GM11168 (cell line): Measurements from ENCODE around the gene NBAS.
"Not testable (repeated sequence)": the region's sequence is repeated elsewhere in the genome, so short reads cannot be mapped to it uniquely, and the experiment has no call there.

ENCODE experiments used
- in situ Hi-C: fragments of 300-500 bp; cut with MboI; formaldehyde crosslinking; loops from one replicate; pipeline ENCODE4 v1.12.0; 2022; ENCODE audit warnings: low sequenced_read_pairs; ENCODE audit not compliant: unreplicated experiment

Gene NBAS

DNA sequence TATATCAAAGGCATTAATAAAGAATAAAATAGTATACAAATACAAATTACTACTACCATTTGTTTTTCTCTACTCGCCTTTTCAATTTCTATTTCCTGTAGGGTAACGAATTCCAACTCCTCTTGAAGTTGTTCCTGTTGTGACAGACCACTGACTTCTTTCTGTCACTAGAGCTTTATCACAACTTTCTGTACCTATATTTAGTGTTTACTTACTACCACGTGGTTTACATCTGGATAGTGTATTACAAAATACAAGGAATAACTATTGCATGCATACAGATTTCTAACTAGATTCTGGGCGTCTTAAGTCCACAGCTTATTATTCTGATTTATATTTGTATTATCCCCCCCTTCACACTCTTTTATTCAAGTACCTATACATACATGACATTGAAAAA lies 22.3 kb downstream of the NBAS start:
- in situ Hi-C loops, result no loop called here

DNA sequence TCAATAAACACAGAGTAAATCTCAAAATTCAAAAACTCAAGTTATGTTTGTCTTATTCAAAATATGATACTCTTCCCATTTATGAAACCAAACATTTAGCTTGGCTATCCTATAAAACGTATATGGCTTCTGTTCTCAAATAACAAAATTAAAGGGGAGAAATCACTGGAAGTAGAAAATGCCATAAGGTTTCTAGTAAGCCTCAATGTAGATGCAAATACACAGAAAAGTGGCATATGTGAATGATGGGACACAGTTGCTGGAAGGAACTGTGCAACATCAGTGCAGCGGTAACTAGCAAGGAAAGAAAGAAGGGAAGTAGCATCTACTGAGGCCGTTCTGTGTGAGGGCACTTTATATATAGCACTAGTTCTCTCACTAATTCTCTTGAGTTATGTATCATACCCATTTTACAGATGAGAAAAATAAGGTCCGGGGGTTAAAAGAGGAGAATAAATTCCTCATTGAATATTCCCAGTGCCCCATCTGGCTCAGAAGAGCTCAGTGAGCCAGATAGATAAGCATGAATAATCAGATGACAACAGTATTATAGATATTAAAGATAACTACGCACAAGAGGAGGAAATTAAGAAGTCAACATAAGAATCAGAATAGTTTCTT lies 27.2 kb downstream of the NBAS start:
- in situ Hi-C loops, result no loop called here

DNA sequence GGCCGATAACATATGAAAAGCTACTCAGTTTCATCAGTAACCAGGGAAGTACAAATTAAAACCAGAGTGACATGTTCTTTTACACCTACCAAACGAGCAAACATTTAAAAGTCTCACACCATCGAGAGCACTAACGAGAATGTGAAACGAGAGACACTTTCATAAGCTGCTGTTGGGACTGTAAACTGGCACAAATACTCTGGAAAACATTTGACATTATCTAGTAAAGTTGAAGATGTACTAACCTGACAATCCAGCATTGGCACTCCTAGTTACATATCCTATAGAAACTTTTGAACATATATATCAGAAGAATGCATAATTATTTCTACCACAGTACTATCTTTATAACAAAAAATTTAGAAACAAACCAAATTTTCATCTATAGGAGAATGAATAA lies 28.1 kb downstream of the NBAS start:
- in situ Hi-C loops, result no loop called here

DNA sequence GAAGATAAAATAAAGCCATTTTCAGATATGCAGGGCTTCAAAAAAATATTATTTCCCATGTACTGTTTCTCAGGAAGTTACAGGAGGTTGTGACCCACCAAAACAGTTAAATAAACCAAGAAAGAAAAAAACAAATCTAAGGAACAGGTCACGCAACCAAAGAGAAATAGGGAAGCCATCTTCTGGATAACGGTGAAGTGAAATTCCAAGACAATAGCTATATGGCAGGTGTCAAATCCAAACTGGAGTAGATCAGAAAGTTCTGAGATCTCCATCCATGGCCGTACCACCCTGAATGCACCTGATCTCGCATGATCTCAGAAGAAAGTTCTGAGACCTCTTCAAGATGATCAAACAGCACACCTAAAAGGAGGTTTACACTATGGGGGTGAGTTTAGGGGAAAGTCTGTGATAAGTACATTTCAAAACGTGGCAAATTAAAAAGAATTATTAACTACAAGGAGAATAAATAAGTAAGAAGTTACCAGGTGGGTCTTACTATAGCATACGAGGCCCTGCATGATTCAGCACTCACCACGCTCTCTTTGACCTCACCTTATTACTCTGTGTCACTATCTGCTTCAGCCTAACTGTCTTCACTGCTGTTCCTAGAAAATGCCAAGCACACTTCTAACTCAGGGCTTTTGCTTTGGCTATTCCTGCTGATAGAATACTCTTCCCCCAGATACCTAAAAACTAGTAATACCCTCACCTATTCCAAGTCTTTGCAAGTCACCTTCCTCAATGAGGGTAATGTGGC lies 29.9 kb downstream of the NBAS start:
- in situ Hi-C loops, result no loop called here

DNA sequence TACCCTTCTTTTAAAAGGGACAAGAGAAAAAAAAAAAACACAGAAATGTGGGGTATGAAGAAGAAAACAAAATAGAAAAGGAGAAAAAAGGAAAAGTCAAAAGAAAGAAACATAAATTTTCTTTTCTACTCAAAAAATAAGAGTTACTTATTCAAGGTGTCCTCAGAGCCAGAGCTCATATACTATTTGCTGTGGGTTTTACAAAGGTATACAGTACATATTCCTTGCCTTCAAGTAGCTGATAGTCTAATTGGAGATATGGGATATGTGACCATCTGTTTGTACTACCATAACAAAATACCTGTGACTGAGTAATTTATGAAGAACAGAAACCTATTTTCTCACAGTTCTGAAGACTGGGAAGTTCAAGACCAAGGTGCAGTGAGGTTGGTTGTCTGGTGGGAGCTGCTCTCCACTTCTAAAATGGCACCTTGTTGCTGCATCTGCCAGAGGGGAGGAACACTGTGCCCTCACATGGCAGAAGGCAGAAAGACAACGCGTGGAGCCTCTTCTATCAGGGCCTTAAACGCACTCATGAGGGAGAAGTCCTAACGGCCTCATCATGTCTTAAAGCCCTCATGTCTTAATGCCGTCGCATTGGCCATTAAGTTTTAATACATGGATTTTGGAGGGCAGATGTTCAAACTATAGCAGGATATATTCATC lies 33.9 kb downstream of the NBAS start:
- in situ Hi-C loops, result no loop called here

DNA sequence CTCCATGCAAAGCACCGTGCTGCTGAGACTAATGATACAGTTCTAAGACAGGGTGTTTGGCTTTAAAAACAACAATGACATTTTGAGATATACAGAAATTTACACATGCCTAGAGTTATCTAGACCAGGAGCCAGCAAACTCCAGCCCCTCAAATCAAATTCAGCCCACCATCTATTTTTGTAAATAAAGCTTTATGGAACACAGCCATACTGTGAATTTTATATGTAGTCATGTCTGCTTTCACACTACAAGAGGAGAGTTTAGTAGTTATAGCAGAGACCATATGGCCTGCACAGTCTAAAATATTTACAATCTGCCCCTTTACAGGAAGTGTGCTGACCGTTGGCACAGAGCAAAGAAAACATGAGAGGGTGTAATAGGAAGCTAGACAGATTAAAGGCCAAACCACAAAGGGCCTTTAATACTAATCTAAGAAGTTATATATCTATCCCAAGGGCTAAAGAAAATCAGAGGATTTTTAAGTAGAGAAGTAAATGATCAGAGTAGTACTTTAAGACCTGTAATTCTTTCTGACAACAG lies 39.4 kb downstream of the NBAS start:
- in situ Hi-C loops, result no loop called here

DNA sequence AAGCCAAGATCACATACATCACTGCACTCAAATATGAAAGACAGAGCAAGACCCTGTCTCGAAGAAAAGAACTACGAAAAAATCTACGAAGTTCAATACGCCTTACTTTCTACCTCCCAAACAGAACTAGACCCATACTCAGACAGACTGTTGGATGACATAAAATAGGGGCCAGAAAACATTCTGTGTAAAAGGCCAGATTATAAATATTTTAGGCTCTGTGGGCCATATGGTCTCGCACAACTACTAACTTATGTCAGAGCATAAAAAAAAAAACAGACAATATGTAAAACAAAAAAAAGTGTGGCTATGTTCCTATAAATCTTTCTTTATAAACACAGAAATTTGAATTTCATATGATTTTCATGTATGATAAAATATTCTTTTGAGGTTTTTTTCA lies 40.8 kb downstream of the NBAS start:
- in situ Hi-C loops, result no loop called here

DNA sequence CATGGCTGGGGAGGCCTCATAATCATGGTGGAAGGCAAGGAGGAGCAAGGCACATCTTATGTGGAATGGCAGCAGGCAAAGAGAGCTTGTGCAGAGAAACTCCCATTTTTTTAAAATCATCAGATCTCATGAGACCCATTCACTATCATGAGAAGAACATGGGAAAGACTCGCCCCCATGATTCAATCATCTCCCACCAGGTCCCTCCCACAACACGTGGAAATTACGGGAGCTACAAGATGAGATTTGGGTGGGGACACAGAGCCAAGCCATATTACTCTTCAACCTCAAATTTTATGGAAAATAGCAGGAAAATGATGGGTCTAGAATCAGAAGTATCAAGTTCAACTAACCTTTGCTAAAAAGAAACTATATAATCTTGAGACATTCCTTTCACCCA lies 42.4 kb downstream of the NBAS start:
- in situ Hi-C loops, result not testable (repeated sequence)

DNA sequence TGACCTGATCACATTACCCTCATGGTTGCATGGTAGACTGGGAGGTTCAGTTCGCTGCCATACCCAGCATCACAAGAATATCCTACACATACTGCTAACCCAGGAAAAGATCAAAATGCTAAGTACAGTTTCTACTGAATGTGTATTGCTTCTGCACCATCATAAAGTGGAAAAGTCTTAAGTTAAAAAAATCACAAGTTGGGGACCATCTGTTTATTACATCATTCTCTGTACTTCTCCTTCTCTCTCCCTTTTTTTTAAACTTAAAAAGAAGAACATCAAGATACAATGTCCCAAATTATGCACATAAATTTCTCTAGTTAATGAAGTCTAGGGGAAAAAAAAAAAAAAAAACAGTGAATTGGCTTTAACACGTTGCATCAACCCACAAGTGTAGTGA lies 43.3 kb downstream of the NBAS start:
- in situ Hi-C loops, result no loop called here

DNA sequence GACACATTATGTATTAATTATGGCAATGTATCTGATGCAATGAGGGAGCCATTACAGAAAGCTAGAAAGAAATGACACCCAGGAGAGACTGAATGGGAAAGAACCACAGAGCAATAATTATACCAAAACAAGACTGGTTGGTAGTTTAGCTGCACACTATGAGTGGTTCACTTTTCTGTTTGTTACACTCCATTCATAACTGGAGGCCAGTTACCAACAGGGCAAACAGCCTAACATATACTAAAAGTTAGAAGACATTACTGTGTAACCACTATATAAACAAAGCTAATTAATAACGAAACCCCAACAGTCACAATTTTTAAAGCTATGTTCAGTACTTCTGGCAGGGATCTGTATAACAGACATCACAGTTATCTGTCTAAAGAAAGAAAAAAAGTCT lies 49.4 kb downstream of the NBAS start:
- in situ Hi-C loops, result no loop called here

DNA sequence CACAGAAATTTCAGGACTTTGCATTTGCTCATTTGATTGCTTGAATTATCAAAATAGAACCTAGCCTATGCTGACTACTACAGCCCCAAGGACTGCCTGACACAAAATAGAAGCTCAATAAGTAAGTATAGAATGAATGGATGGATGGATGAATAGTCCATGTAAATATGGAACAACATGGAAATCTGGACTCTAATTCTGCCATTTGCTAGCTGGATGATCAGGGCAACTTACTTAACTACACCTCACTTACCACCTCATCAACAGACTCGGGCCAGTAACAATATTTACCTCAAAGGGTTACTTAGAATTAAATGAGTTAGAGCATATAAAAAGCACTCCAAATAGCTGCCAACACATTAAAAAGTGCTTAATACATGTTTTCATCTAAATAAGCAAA lies 50.6 kb downstream of the NBAS start:
- in situ Hi-C loops, result no loop called here

DNA sequence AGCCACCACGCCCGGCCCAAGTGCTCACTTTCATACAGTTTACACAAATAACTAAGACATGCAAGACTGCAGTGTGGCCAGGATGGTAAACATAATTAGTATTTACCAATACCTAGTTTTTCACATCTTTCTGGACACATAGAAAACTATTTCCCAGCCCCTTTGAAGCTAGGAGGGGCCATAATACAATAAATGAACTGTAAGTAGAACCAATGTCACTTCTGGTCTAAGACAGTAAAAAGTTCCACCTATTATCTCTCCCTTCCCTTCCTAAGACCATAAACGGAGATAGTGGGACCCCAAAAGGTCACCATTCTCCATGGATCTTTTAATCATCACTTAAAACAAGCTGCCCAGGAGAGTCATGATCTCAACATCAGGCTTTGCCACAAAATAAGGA lies 51.0 kb downstream of the NBAS start:
- in situ Hi-C loops, result no loop called here

DNA sequence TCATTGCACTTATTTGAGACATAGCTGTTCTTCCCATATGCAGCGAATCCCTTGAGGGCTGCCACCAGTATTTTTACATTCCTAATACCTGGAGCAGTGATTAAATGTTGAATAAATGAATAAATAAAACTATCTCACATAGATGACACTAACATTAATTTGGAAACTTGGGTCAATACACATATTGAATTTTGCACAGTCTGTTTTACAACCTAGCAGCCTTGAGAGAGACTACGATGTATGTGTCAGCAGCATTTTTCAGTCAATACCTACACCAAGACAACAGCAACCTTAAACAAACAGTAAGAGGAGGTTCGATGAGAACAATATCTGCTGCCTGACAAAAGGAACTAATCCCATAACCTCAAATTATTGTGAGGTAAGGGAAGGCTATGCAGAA lies 53.4 kb downstream of the NBAS start:
- in situ Hi-C loops, result no loop called here

DNA sequence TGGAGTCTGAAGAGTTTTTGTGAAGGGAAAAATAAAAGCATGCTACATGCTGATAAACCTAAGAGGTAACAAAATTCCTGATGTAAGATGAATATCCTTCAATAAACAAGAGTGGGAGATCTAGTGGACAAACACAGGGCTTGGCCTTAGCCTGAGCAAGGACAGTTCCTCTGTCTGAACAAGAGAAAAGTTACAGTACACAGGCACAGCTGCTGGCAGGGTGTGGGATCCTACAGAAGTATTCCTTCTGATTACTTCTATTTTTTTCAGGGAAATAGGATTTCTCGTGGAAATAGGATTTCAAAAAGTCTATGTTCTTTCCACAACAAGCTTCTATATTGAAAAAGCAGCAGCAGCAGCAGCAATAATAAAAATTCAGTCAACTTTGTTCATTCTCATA lies 54.1 kb downstream of the NBAS start:
- in situ Hi-C loops, result no loop called here

DNA sequence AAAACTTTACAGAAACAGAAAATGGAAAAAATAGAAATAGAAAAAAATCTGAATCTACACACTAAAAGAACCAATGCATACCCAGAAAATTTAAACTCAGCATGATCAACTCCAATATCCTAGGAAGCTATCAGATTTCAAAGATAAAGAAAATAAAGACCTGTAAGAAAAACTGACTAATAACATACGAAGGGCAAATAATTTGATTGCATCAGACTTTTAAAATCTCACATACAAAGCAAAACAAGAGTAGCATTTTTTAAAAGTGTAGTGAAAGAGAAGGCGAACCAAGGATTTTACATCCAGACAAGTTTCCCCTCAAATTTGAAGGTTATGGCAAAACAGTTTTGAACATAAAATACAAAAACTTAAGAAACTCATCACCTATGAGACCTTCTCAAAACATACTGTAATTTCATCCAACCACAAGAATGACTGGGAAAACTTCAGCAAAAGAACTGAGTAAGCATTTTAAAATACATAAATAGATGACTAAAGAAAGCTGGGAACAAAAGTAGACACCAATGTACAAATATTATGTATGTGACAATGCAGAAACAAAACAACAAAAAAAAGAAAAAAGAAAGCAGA lies 54.8 kb downstream of the NBAS start:
- in situ Hi-C loops, result no loop called here

DNA sequence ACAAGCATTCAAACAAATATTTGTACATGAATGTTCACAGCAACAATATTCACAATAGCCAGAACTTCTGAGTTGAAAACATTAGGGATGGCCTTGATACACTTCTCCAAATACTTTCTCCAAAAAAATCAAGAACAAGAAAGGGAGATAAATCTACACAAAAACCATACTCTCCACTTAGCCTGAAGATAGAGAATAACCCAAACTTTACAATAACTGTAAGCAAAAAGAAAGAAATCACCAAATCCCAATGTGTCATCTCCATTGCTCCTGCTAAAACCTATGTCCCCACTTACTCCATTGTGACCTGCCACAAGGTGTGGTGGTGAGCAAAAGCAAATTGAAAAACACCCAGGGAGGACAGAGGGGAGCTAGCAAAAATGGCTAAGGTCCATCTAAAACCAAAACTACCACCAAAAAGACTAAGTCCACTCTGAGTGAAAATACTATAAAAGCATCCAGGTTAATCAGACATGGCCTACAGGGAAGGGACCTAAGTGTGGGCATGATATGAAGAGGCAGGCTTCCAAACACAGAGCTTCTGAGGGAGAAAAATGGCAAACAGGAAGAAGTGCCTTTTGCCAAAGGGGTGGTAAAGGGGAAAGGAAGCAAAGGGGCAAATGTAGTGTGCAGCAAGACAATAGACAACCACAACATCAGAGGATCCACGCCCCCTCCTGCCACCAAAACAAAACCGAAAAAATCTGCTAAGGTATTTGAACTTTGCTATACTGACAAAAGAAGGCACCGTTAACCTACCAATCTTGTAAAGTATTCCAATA lies 56.1 kb downstream of the NBAS start:
- in situ Hi-C loops, result no loop called here

DNA sequence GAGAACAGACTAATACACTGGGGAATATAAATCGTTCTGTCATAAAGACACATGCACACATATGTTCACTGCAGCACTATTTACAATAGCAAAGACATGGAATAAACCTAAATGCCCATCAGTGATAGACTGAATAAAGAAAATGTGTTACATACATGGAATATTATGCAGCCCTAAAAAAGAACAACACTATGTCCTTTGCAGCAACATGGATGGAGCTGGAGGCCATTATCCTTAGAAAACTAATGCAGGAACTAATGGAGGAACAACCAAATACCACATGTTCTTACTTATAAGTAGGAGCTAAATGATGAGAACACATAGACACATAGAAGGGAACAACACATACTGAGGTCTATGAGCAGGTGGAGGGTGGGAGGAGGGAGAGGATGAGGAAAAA lies 61.9 kb downstream of the NBAS start:
- in situ Hi-C loops, result not testable (repeated sequence)

DNA sequence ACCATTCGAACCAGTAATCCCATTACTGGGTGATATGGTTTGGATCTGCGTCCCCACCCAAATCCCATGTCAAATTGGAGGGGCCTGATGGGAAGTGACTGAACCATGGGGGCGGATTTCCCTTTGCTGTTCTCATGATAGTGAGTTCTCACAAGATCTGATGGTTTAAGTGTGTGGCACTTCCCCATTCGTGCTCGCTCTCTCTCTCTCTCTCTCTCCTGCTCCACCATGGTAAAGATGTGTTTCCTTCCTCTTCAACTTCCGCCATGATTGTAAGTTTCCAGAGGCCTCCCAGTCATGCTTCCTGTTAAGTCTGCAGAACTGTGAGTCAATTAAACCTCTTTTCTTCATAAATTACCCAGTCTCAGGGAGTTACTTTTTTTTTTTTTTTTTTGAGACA lies 62.6 kb downstream of the NBAS start:
- in situ Hi-C loops, result no loop called here

DNA sequence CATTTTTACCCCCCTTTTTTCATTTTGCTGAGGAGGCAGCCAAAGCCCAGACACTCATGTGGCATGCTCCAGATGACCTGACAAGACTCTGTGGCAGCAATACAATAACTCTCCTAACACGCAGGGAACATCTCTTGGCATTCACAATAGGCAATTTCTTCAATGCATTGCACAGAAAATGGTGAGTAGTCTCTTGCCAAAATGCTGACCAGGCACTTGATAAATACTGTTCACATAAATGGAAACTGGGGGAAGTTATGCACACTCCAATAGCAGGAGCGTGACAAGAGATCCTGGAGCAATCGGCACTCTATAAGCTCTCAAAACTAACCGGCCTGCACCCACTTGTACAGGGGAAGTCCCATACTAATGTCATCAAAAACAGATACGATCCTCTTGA lies 66.3 kb downstream of the NBAS start:
- in situ Hi-C loops, result no loop called here

DNA sequence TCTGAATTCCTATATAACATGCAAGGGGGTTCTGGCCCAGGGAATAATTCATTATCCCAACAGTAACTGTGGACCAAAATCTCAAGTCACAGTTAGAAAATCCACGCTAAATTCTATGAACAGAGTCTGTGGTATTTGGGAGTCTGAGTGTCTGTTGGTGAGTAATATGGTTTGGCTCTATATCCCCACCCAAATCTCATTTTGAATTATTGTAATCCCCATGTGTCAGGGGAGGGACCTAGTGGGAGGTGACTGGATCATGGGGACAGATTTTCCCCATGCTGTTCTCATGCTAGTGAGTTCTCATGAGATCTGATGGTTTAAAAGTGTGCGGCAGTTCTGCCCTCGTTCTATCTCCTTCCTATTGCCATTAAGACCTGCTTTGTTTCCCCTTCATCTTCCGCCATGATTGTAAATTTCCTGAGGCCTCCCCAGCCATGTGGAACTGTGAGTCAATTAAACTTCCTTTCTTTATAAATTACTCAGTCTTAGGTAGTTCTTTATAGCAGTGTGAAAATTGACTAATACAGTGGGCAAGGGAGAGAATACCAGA lies 68.3 kb downstream of the NBAS start:
- in situ Hi-C loops, result no loop called here
